Coronary artery (tissue), 2 donors: ENCODE data around the gene REEP6.

Experiments used
- DNase-seq: peaks from one replicate; pipeline ENCODE4 v3.0.0-alpha.2; 2017; ENCODE audit warnings: low spot score
- H3K27ac ChIP-seq, 2 donors: fragments of 200-600 bp; sonication (generic); one replicate each; pipeline ENCODE4 v1.5.1; 2016 to 2019
- H3K4me3 ChIP-seq: fragments of 200-600 bp; sonication (generic); 2 replicates; pipeline ENCODE4 v1.5.1; 2016; ENCODE audit warnings: mild to moderate bottlenecking, moderate library complexity
- CTCF ChIP-seq: fragments of 200-600 bp; sonication (generic); IDR thresholded peaks from one replicate; pipeline ENCODE4 v1.5.1; 2019; ENCODE audit warnings: antibody characterized with exemption

Gene REEP6

GRCh38 chr19:1491114-1491848 lies at the start of gene REEP6:
Gene REEP6 (plus strand): TSS chr19:1491181. CDS start chr19:1491270, 89 bp downstream.
- TF ChIP-seq CTCF: no peak
- peak within 1 kb of the TSS; percentile 73 for H3K4me3 ChIP-seq
- peak within 1 kb of the TSS; percentile 66 to 84 for H3K27ac ChIP-seq
- no peak for DNase-seq

- Histone ChIP-seq H3K4me3 (no peak overlapping the region), H3K27ac (no peak overlapping the region)
- TF ChIP-seq CTCF: no peak
- no peak for DNase-seq
These were observed 49.1 kb upstream of the REEP6 start for GRCh38 chr19:1441677-1442438.

GRCh38 chr19:1445185-1445931 lies 45.6 kb upstream of the REEP6 start:
- peak; percentile 93 for TF ChIP-seq CTCF
- DNase-seq: no peak
- H3K27ac ChIP-seq: no peak overlapping the region
- H3K4me3 ChIP-seq: peak overlapping the region; percentile 63

- Histone ChIP-seq H3K4me3 (peak overlapping the region; percentile 63), H3K27ac (no peak overlapping the region)
- DNase-seq: no peak
- TF ChIP-seq CTCF: no peak
These were observed 44.9 kb upstream of the REEP6 start for GRCh38 chr19:1445932-1446712.

GRCh38 chr19:1446713-1447481 lies 44.1 kb upstream of the REEP6 start:
- no peak for TF ChIP-seq CTCF
- no peak overlapping the region for H3K27ac ChIP-seq
- DNase-seq: no peak
- H3K4me3 ChIP-seq: peak overlapping the region; percentile 63

- no peak overlapping the region for H3K27ac ChIP-seq
- no peak overlapping the region for H3K4me3 ChIP-seq
- no peak for DNase-seq
- no peak for TF ChIP-seq CTCF
These were observed 43.5 kb upstream of the REEP6 start for GRCh38 chr19:1447504-1447903.
